Ishikawa (cell line): Measurements from ENCODE around the gene TMEM132E.

Experiments used
- CEBPB ChIP-seq: IDR thresholded peaks from 2 replicates; pipeline ENCODE4 v1.6.1; 2012
- CREB1 ChIP-seq: IDR thresholded peaks from 2 replicates; pipeline ENCODE4 v1.6.1; 2012; ENCODE audit warnings: low read depth
- EGR1 ChIP-seq: IDR thresholded peaks from 2 replicates; pipeline ENCODE4 v1.6.1; 2012
- EP300 ChIP-seq: IDR thresholded peaks from 2 replicates; pipeline ENCODE4 v1.6.1; 2012; ENCODE audit warnings: borderline replicate concordance
- FOXM1 ChIP-seq: IDR thresholded peaks from 2 replicates; pipeline ENCODE4 v1.6.1; 2012; ENCODE audit warnings: low read depth, borderline replicate concordance
- NFIC ChIP-seq: IDR thresholded peaks from 2 replicates; pipeline ENCODE4 v1.6.1; 2012
- RAD21 ChIP-seq: IDR thresholded peaks from 2 replicates; pipeline ENCODE4 v1.6.1; 2012; ENCODE audit warnings: low read depth
- REST ChIP-seq: IDR thresholded peaks from 2 replicates; pipeline ENCODE4 v1.6.1; 2012; ENCODE audit warnings: low read depth, mild to moderate bottlenecking
- TAF1 ChIP-seq: IDR thresholded peaks from 2 replicates; pipeline ENCODE4 v1.6.1; 2012; ENCODE audit warnings: low read depth, mild to moderate bottlenecking
- TCF12 ChIP-seq: IDR thresholded peaks from 2 replicates; pipeline ENCODE4 v1.6.1; 2012; ENCODE audit warnings: low read depth
- TEAD4 ChIP-seq: IDR thresholded peaks from 2 replicates; pipeline ENCODE4 v1.6.1; 2012
- YY1 ChIP-seq: IDR thresholded peaks from 2 replicates; pipeline ENCODE4 v1.6.1; 2012; ENCODE audit warnings: low read depth
- ZBTB7A ChIP-seq: IDR thresholded peaks from 2 replicates; pipeline ENCODE4 v1.6.1; 2012; ENCODE audit warnings: low read depth
- TF ChIP-seq, protein P1 (sequence below): IDR thresholded peaks from 2 replicates; pipeline ENCODE4 v1.6.1; 2012
- TF ChIP-seq, protein P2 (sequence below): IDR thresholded peaks from 2 replicates; pipeline ENCODE4 v1.6.1; 2012

Gene TMEM132E

DNA sequence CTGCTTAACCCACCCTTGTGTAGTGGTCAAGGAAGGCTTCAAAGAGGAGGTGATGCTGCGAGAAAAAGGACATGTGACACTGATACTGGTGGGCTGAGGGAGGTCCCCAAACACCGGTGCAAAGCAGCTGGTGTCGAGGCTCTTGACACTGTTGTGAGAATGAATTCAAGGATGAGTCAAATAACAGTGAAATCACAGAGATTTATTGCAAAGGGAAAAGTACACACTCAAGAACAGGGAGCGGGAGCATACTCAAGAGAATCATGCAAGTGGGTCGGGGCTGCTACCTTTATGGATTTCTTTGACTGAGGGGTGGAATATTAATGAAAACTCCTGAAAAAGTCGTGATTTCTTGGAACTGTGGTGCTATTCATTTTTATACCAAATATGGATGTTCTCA, 31.1 kb downstream of the TMEM132E start:
- no peak for TF ChIP-seq EP300
- no peak for TF ChIP-seq CREB1
- TF ChIP-seq TCF12 = no peak
- TF ChIP-seq REST = no peak
- TF ChIP-seq NFIC = no peak
- TF ChIP-seq, protein P1, sequence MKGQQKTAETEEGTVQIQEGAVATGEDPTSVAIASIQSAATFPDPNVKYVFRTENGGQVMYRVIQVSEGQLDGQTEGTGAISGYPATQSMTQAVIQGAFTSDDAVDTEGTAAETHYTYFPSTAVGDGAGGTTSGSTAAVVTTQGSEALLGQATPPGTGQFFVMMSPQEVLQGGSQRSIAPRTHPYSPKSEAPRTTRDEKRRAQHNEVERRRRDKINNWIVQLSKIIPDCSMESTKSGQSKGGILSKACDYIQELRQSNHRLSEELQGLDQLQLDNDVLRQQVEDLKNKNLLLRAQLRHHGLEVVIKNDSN = no peak
- no peak for TF ChIP-seq EGR1
- TF ChIP-seq TAF1 = no peak
- TF ChIP-seq TEAD4 = no peak
- TF ChIP-seq YY1 = no peak
- no peak for TF ChIP-seq FOXM1
- TF ChIP-seq CEBPB = no peak
- no peak for TF ChIP-seq ZBTB7A
- no peak for TF ChIP-seq RAD21
- TF ChIP-seq, protein P2, sequence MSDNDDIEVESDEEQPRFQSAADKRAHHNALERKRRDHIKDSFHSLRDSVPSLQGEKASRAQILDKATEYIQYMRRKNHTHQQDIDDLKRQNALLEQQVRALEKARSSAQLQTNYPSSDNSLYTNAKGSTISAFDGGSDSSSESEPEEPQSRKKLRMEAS = no peak

- no peak for TF ChIP-seq FOXM1
- no peak for TF ChIP-seq YY1
- TF ChIP-seq, protein P1 = no peak
These were observed 34.0 kb downstream of the TMEM132E start for GRCh38 chr17:34613064-34614019.

DNA sequence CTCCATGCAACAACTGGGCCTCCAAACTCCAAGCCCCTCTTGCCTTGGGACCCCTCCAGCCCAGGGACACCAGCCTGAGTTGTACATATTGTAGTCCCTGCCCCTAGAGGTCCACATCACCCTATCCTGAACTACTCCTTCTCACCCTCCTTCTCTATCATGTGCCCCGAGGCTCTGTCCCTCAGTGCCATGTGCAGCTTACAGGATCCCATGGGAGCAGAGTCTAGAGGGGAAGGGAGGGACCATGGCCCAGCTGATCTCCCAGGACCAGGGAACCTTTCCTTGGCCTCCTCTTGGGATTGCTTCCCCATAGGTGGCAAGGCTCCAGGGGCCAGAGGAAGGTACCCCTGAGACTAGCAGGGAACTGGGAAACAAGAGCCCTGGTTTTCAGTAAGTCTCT, 35.3 kb downstream of the TMEM132E start:
- TF ChIP-seq EP300 (no peak), TCF12 (no peak), ZBTB7A (no peak), EGR1 (no peak), TEAD4 (no peak), FOXM1 (no peak), CREB1 (no peak), NFIC (no peak), RAD21 (no peak), YY1 (no peak), REST (no peak), CEBPB (no peak), TAF1 (no peak)
- TF ChIP-seq, protein P2 = no peak
- TF ChIP-seq, protein P1 = no peak

DNA sequence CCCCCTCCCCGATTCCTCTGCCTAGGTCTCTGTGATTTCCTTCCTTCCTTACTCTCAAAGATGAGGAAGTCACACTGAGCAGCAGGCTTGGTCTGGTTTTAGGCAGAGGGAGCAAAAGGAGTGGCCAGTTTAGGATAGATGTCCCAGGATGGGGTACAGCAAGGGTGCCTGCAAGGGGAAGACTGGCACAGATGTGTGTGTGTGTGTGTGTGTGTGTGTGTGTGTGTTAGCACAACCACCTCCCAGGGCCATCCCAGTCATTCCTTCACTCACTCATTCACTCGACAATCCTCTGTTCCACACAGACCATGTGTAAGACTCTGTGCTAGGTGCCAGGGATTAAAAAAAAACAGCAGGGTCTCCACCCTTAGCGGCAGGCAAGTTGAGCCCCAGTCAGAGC, 35.9 kb downstream of the TMEM132E start:
- TF ChIP-seq EP300 (no peak), EGR1 (no peak), CREB1 (no peak), TEAD4 (no peak), TCF12 (no peak), ZBTB7A (no peak), NFIC (no peak), REST (no peak), FOXM1 (no peak)
- TF ChIP-seq, protein P1 = no peak
